H9 (cell line): ENCODE measurements around the gene NYAP1. TPM values are rescaled to one million over a fixed set of nuclear protein-coding genes. Genes with fewer than 3 reads are reported as not detected.

ENCODE experiments used
- DNase-seq: peaks from one replicate; pipeline ENCODE4 v3.0.0-alpha.2; 2017
- H2AFZ ChIP-seq: one replicate; pipeline ENCODE4 v1.6.1; 2013; ENCODE audit warnings: mild to moderate bottlenecking, low read length, control low read depth, moderate library complexity
- H2AK5ac ChIP-seq: 2 replicates; pipeline ENCODE4 v1.6.1; 2013; ENCODE audit warnings: low read length, control low read depth, mixed read lengths; ENCODE audit not compliant: insufficient read length
- H2BK120ac ChIP-seq: one replicate; pipeline ENCODE4 v1.6.1; 2013; ENCODE audit warnings: low read depth, mild to moderate bottlenecking, low read length, control low read depth, inconsistent platforms; ENCODE audit not compliant: poor library complexity, severe bottlenecking
- H2BK12ac ChIP-seq: 2 replicates; pipeline ENCODE4 v1.6.1; 2013; ENCODE audit warnings: low read length, control low read depth, mixed read lengths, low read depth; ENCODE audit not compliant: insufficient read length
- H2BK15ac ChIP-seq: 2 replicates; pipeline ENCODE4 v1.6.1; 2013; ENCODE audit warnings: low read depth, low read length, control low read depth
- H2BK20ac ChIP-seq: one replicate; pipeline ENCODE4 v1.6.1; 2013; ENCODE audit warnings: low read depth, mild to moderate bottlenecking, low read length, control low read depth, inconsistent platforms; ENCODE audit not compliant: poor library complexity, severe bottlenecking
- H2BK5ac ChIP-seq: 2 replicates; pipeline ENCODE4 v1.6.1; 2013; ENCODE audit warnings: low read length, control low read depth, mixed read lengths; ENCODE audit not compliant: insufficient read length
- H3K14ac ChIP-seq: 2 replicates; pipeline ENCODE4 v1.6.1; 2013; ENCODE audit warnings: low read length, control low read depth; ENCODE audit not compliant: insufficient read depth
- H3K18ac ChIP-seq: 2 replicates; pipeline ENCODE4 v1.6.1; 2013; ENCODE audit warnings: low read depth, mild to moderate bottlenecking, mixed read lengths, low read length, control low read depth; ENCODE audit not compliant: insufficient read length
- H3K23ac ChIP-seq: 2 replicates; pipeline ENCODE4 v1.6.1; 2013; ENCODE audit warnings: low read length, control low read depth, mixed read lengths, low read depth; ENCODE audit not compliant: insufficient read length
- H3K23me2 ChIP-seq: 2 replicates; pipeline ENCODE4 v1.6.1; 2013; ENCODE audit warnings: low read depth, mild to moderate bottlenecking, mixed read lengths, low read length, control low read depth; ENCODE audit not compliant: insufficient read length, poor library complexity, severe bottlenecking
- H3K27ac ChIP-seq: 2 replicates; pipeline ENCODE4 v1.5.1; 2013; ENCODE audit warnings: low read length, control low read depth, mixed read lengths, low read depth; ENCODE audit not compliant: insufficient read length
- H3K27me3 ChIP-seq: 2 replicates; pipeline ENCODE4 v1.6.1; 2013; ENCODE audit warnings: low read length, control low read depth, inconsistent platforms; ENCODE audit not compliant: insufficient read depth
- H3K4ac ChIP-seq: 2 replicates; pipeline ENCODE4 v1.6.1; 2013; ENCODE audit warnings: low read depth, mild to moderate bottlenecking, control low read depth, inconsistent platforms, low read length, moderate library complexity
- H3K4me1 ChIP-seq: 2 replicates; pipeline ENCODE4 v1.6.1; 2013; ENCODE audit warnings: low read length, control low read depth, inconsistent platforms; ENCODE audit not compliant: insufficient read depth
- H3K4me2 ChIP-seq: 2 replicates; pipeline ENCODE4 v1.6.1; 2013; ENCODE audit warnings: low read length, control low read depth, mixed read lengths; ENCODE audit not compliant: insufficient read length, insufficient read depth
- H3K56ac ChIP-seq: 2 replicates; pipeline ENCODE4 v1.6.1; 2013; ENCODE audit warnings: low read depth, mild to moderate bottlenecking, mixed read lengths, low read length, control low read depth; ENCODE audit not compliant: insufficient read length
- H3K79me1 ChIP-seq: 2 replicates; pipeline ENCODE4 v1.6.1; 2013; ENCODE audit warnings: low read depth, mild to moderate bottlenecking, moderate library complexity, low read length, control low read depth, inconsistent platforms; ENCODE audit not compliant: insufficient read depth, poor library complexity, severe bottlenecking
- H3K79me2 ChIP-seq: 2 replicates; pipeline ENCODE4 v1.6.1; 2013; ENCODE audit warnings: low read length, control low read depth, inconsistent platforms; ENCODE audit not compliant: insufficient read depth
- H3K9ac ChIP-seq: 2 replicates; pipeline ENCODE4 v1.6.1; 2013; ENCODE audit warnings: low read length, control low read depth, mixed read lengths; ENCODE audit not compliant: insufficient read length; ENCODE audit errors: extremely low read depth
- H3K9me3 ChIP-seq: one replicate; pipeline ENCODE4 v1.6.1; 2013; ENCODE audit warnings: low read depth, low read length, inconsistent platforms; ENCODE audit not compliant: control insufficient read depth
- H3T11ph ChIP-seq: one replicate; pipeline ENCODE4 v1.6.1; 2013; ENCODE audit warnings: mild to moderate bottlenecking, low read length, control low read depth, inconsistent platforms
- H4K20me1 ChIP-seq: one replicate; pipeline ENCODE4 v1.6.1; 2013; ENCODE audit not compliant: control insufficient read depth, insufficient read length, insufficient read depth
- H4K5ac ChIP-seq: 2 replicates; pipeline ENCODE4 v1.6.1; 2013; ENCODE audit warnings: low read depth, mild to moderate bottlenecking, mixed read lengths, low read length, control low read depth; ENCODE audit not compliant: insufficient read length
- H4K8ac ChIP-seq: replicated peaks from 2 replicates; pipeline ENCODE4 v1.6.1; 2013; ENCODE audit warnings: low read length, control low read depth, mixed read lengths, low read depth; ENCODE audit not compliant: insufficient read length
- H4K91ac ChIP-seq: 2 replicates; pipeline ENCODE4 v1.6.1; 2013; ENCODE audit warnings: low read depth, mild to moderate bottlenecking, moderate library complexity, mixed read lengths, low read length, control low read depth; ENCODE audit not compliant: insufficient read length
- H3K27ac Mint-ChIP-seq, 3 experiments: 2 replicates in 2 of 3; 3 replicates in 1 of 3; pipeline ENCODE4 v1.8.0; 2020 to 2021; ENCODE audit warnings: mixed read lengths in 3 of 3, mild to moderate bottlenecking in 1 of 3, moderate library complexity in 1 of 3
- H3K27me3 Mint-ChIP-seq: 2 replicates; pipeline ENCODE4 v1.8.0; 2021; ENCODE audit warnings: low read depth, mild to moderate bottlenecking, moderate library complexity, mixed read lengths
- H3K36me3 Mint-ChIP-seq, 3 experiments: 2 replicates in 2 of 3; 3 replicates in 1 of 3; pipeline ENCODE4 v1.8.0; 2020 to 2021; ENCODE audit warnings: low read depth in 3 of 3, mixed read lengths in 3 of 3; ENCODE audit not compliant: insufficient read depth in 1 of 3
- H3K4me1 Mint-ChIP-seq, 2 experiments: 2 replicates each; pipeline ENCODE4 v1.8.0; 2020; ENCODE audit warnings: mixed read lengths in 2 of 2
- H3K4me3 Mint-ChIP-seq, 2 experiments: 2 replicates in 1 of 2; 3 replicates in 1 of 2; pipeline ENCODE4 v1.8.0; 2020 to 2021; ENCODE audit warnings: mild to moderate bottlenecking in 2 of 2, mixed read lengths in 2 of 2, moderate library complexity in 1 of 2
- H3K9me3 Mint-ChIP-seq, 2 experiments: 2 replicates in 1 of 2; 3 replicates in 1 of 2; pipeline ENCODE4 v1.8.0; 2020; ENCODE audit warnings: mild to moderate bottlenecking in 2 of 2, mixed read lengths in 2 of 2, moderate library complexity in 1 of 2
- WGBS: extraction: QIAGEN DNeasy Blood & Tissue Kit; methylation state at CpG from one replicate; pipeline ENCODE4 v1.1.7; 2013; ENCODE audit warnings: missing lambda C conversion rate, low lambda C conversion rate, mixed read lengths; ENCODE audit not compliant: insufficient read length; ENCODE audit errors: extremely low coverage; 5-methylcytosine and 5-hydroxymethylcytosine counted together
- total RNA-seq: library from RNA; stranded (reverse); gene quantifications from 2 replicates; pipeline ENCODE4 v1.2.1, GENCODE V29; 2021
- TF ChIP-seq, protein P1 (sequence below): fragments of 200-600 bp; sonication (generic); conservative IDR thresholded peaks from 3 replicates; pipeline ENCODE4 v1.8.0; 2021; ENCODE audit warnings: antibody characterized with exemption, mild to moderate bottlenecking

NYAP1 gene
- total RNA-seq, 1 experiment from 2014 or later, result 3.2 TPM

DNA sequence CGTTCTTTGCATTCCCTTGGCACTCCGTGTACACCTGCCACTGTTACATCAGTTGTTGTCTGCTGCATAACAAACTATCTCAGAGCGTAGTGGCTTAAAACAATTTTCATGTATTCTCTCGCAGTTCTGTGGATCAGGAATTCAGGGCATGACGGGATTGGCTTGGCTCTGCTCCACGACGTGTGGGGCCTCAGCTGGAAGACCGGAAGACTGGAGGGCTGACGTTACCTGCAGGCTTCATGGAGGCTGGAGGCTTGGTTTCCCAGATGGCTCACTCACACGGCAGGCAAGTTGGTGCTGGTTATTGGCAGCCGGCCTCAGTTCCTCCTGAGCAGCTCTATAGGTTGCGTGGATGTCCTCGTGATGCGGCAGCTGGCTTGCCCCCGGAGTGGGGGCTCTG, 25.5 kb downstream of the NYAP1 start:
- H4K8ac ChIP-seq, result no peak overlapping the region
- H3K4me2 ChIP-seq, result no peak overlapping the region
- no peak overlapping the region for H3K56ac ChIP-seq
- Mint-ChIP-seq H3K9me3 (no peaks in the 10 kb centered on the region), H3K27me3 (peaks cover 1% of the 10 kb centered on the region), H3K4me1 (peaks cover 2 to 3% of the 10 kb centered on the region in 2 experiments; a peak in 2 of 4 replicates), H3K4me3 (no peak overlapping the region), H3K27ac (no peak overlapping the region; a peak in 1 of 7 replicates), H3K36me3 (no peaks in the 10 kb centered on the region)
- no peak overlapping the region for H3K18ac ChIP-seq
- H3K9ac ChIP-seq, result no peak overlapping the region
- no peak overlapping the region for H2BK120ac ChIP-seq
- no peak overlapping the region for H3K23ac ChIP-seq
- H4K20me1 ChIP-seq, result no peaks in the 10 kb centered on the region
- no peaks in the 10 kb centered on the region for H3K79me2 ChIP-seq
- H2BK12ac ChIP-seq, result no peak overlapping the region
- WGBS, result no CpG with 5 or more reads among the region's 15 CpGs
- no peak overlapping the region for H3K27ac ChIP-seq
- no peak overlapping the region for H3T11ph ChIP-seq
- TF ChIP-seq, protein P1, sequence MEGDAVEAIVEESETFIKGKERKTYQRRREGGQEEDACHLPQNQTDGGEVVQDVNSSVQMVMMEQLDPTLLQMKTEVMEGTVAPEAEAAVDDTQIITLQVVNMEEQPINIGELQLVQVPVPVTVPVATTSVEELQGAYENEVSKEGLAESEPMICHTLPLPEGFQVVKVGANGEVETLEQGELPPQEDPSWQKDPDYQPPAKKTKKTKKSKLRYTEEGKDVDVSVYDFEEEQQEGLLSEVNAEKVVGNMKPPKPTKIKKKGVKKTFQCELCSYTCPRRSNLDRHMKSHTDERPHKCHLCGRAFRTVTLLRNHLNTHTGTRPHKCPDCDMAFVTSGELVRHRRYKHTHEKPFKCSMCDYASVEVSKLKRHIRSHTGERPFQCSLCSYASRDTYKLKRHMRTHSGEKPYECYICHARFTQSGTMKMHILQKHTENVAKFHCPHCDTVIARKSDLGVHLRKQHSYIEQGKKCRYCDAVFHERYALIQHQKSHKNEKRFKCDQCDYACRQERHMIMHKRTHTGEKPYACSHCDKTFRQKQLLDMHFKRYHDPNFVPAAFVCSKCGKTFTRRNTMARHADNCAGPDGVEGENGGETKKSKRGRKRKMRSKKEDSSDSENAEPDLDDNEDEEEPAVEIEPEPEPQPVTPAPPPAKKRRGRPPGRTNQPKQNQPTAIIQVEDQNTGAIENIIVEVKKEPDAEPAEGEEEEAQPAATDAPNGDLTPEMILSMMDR, result no peak
- no peak overlapping the region for H2AFZ ChIP-seq
- no peak overlapping the region for H2BK15ac ChIP-seq
- H4K91ac ChIP-seq, result no peak overlapping the region
- H3K23me2 ChIP-seq, result no peaks in the 10 kb centered on the region
- no peak overlapping the region for H2AK5ac ChIP-seq
- no peak overlapping the region for H3K4ac ChIP-seq
- no peak overlapping the region for H2BK5ac ChIP-seq
- no peaks in the 10 kb centered on the region for H3K79me1 ChIP-seq
- no peak overlapping the region for H3K14ac ChIP-seq
- no peak overlapping the region for H4K5ac ChIP-seq
- H3K27me3 ChIP-seq, result no peaks in the 10 kb centered on the region
- no peaks in the 10 kb centered on the region for H3K9me3 ChIP-seq
- no peak overlapping the region for H2BK20ac ChIP-seq
- no peaks in the 10 kb centered on the region for H3K4me1 ChIP-seq
- DNase-seq, result no peak
